Duodenal mucosa (tissue), 2 donors: ENCODE measurements around the gene SH3GL1.

Source experiments
- H3K27ac ChIP-seq: one replicate; pipeline ENCODE4 v1.7.0; 2013; ENCODE audit warnings: low read depth, low read length
- H3K27me3 ChIP-seq, 2 donors: one replicate each; pipeline ENCODE4 v1.7.0; 2013; ENCODE audit warnings: low read length in 2 of 2, control low read depth in 1 of 2; ENCODE audit not compliant: insufficient read depth in 2 of 2, control insufficient read depth in 1 of 2
- H3K36me3 ChIP-seq, 2 donors: one replicate each; pipeline ENCODE4 v1.7.0; 2013; ENCODE audit warnings: low read length in 2 of 2, control low read depth in 1 of 2; ENCODE audit not compliant: insufficient read depth in 2 of 2, control insufficient read depth in 1 of 2
- H3K4me1 ChIP-seq, 2 donors: one replicate each; pipeline ENCODE4 v1.7.0; 2013; ENCODE audit warnings: low read length in 2 of 2, control low read depth in 1 of 2; ENCODE audit not compliant: insufficient read depth in 2 of 2, control insufficient read depth in 1 of 2
- H3K4me3 ChIP-seq, 2 donors: one replicate each; pipeline ENCODE4 v1.7.0; 2013; ENCODE audit warnings: low read length in 2 of 2, low read depth in 1 of 2
- H3K9ac ChIP-seq, 2 donors: one replicate each; pipeline ENCODE4 v1.7.0; 2013; ENCODE audit warnings: low read length in 2 of 2, low read depth in 1 of 2
- H3K9me3 ChIP-seq, 2 donors: one replicate each; pipeline ENCODE4 v1.7.0; 2013; ENCODE audit warnings: low read length in 2 of 2, control low read depth in 1 of 2; ENCODE audit not compliant: control insufficient read depth in 1 of 2

The SH3GL1 gene

GRCh38 chr19:4400135-4400936 is at the start of gene SH3GL1:
Gene SH3GL1, minus strand, starts transcription at chr19:4400547. Its CDS starts 179 bp downstream, at chr19:4400368.
- no peaks in the 10 kb centered on the region for H3K9me3 ChIP-seq
- H3K36me3 ChIP-seq = peaks cover 4 to 7% of the 10 kb centered on the region in 2 donors
- peak within 1 kb of the TSS; percentile 87 to 91 for H3K9ac ChIP-seq
- H3K27me3 ChIP-seq = no peaks in the 10 kb centered on the region
- peak within 1 kb of the TSS; percentile 84 for H3K27ac ChIP-seq
- H3K4me1 ChIP-seq = peaks cover 31 to 34% of the 10 kb centered on the region in 2 donors
- H3K4me3 ChIP-seq = peak within 1 kb of the TSS; percentile 94 to 95

- Histone ChIP-seq H3K9me3 (no peaks in the 10 kb centered on the region), H3K4me1 (no peaks in the 10 kb centered on the region), H3K36me3 (peaks cover 52 to 87% of the 10 kb centered on the region in 2 donors), H3K9ac (no peak overlapping the region), H3K27me3 (no peaks in the 10 kb centered on the region), H3K4me3 (no peak overlapping the region), H3K27ac (no peak overlapping the region)
Observed at GRCh38 chr19:4449639-4450028, 49.3 kb upstream of the SH3GL1 start.

- no peak overlapping the region for H3K9ac ChIP-seq
- H3K4me1 ChIP-seq = no peaks in the 10 kb centered on the region
- H3K4me3 ChIP-seq = no peak overlapping the region
- no peak overlapping the region for H3K27ac ChIP-seq
- H3K27me3 ChIP-seq = no peaks in the 10 kb centered on the region
- H3K9me3 ChIP-seq = no peaks in the 10 kb centered on the region
- peaks cover 52 to 87% of the 10 kb centered on the region in 2 donors for H3K36me3 ChIP-seq
Observed at GRCh38 chr19:4449022-4449638, 48.8 kb upstream of the SH3GL1 start.

- H3K4me3 ChIP-seq = no peak overlapping the region
- H3K27me3 ChIP-seq = no peaks in the 10 kb centered on the region
- no peak overlapping the region for H3K9ac ChIP-seq
- no peak overlapping the region for H3K27ac ChIP-seq
- peaks cover 49 to 87% of the 10 kb centered on the region in 2 donors for H3K36me3 ChIP-seq
- no peaks in the 10 kb centered on the region for H3K9me3 ChIP-seq
- no peaks in the 10 kb centered on the region for H3K4me1 ChIP-seq
Observed at GRCh38 chr19:4448147-4448985, 48.0 kb upstream of the SH3GL1 start.

GRCh38 chr19:4447327-4448146 is 47.2 kb upstream of the SH3GL1 start:
- Histone ChIP-seq H3K4me1 (no peaks in the 10 kb centered on the region), H3K27me3 (no peaks in the 10 kb centered on the region), H3K36me3 (peaks cover 42 to 83% of the 10 kb centered on the region in 2 donors), H3K9ac (no peak overlapping the region), H3K4me3 (no peak overlapping the region), H3K27ac (no peak overlapping the region), H3K9me3 (no peaks in the 10 kb centered on the region)

- Histone ChIP-seq H3K36me3 (peaks cover 37 to 76% of the 10 kb centered on the region in 2 donors), H3K27ac (no peak overlapping the region), H3K9me3 (no peaks in the 10 kb centered on the region), H3K9ac (no peak overlapping the region), H3K4me1 (no peaks in the 10 kb centered on the region), H3K27me3 (no peaks in the 10 kb centered on the region), H3K4me3 (no peak overlapping the region)
Observed at GRCh38 chr19:4446704-4447200, 46.4 kb upstream of the SH3GL1 start.

GRCh38 chr19:4445963-4446703 is 45.8 kb upstream of the SH3GL1 start:
- no peak overlapping the region for H3K27ac ChIP-seq
- H3K36me3 ChIP-seq = peaks cover 37 to 71% of the 10 kb centered on the region in 2 donors
- no peaks in the 10 kb centered on the region for H3K4me1 ChIP-seq
- no peaks in the 10 kb centered on the region for H3K9me3 ChIP-seq
- H3K27me3 ChIP-seq = no peaks in the 10 kb centered on the region
- no peak overlapping the region for H3K9ac ChIP-seq
- no peak overlapping the region for H3K4me3 ChIP-seq

- H3K36me3 ChIP-seq = peaks cover 37 to 69% of the 10 kb centered on the region in 2 donors
- H3K4me1 ChIP-seq = no peaks in the 10 kb centered on the region
- H3K4me3 ChIP-seq = no peak overlapping the region
- no peak overlapping the region for H3K27ac ChIP-seq
- no peaks in the 10 kb centered on the region for H3K27me3 ChIP-seq
- H3K9ac ChIP-seq = no peak overlapping the region
- H3K9me3 ChIP-seq = no peaks in the 10 kb centered on the region
Observed at GRCh38 chr19:4444765-4445741, 44.7 kb upstream of the SH3GL1 start.
